ENCODE results near the gene B3GNT5. TPM values are rescaled to one million over a fixed set of nuclear protein-coding genes. Genes with fewer than 3 reads are reported as not detected.

Gene B3GNT5
- total RNA-seq, 2 donors from 2014 or later, result 10.5 to 18.0 TPM

GRCh38 chr3:183265834-183266417, 12.9 kb downstream of the B3GNT5 start:
- no peak for DNase-seq
- Histone ChIP-seq H3K4me3 (ENCODE audit: low read length) (peak overlapping the region; percentile 15), H3K27ac (ENCODE audit: low read depth, low read length) (peak overlapping the region; percentile 99), H3K36me3 (ENCODE audit: control insufficient read depth, insufficient read depth, low read length) (peaks cover 61% of the 10 kb centered on the region), H3K4me1 (ENCODE audit: control insufficient read depth, insufficient read depth, low read length) (peaks cover 33% of the 10 kb centered on the region), H3K27me3 (ENCODE audit: control insufficient read depth, insufficient read depth, low read length, poor library complexity, severe bottlenecking) (no peaks in the 10 kb centered on the region), H3K9me3 (ENCODE audit: control insufficient read depth, low read length) (no peaks in the 10 kb centered on the region), H3K9ac (ENCODE audit: extremely low read depth, low read length, poor library complexity, severe bottlenecking) (peak overlapping the region; percentile 7)
- Mint-ChIP-seq H3K27me3 (ENCODE audit: insufficient read depth) (no peaks in the 10 kb centered on the region), H3K4me3 (no peak overlapping the region), H3K4me1 (peaks cover 30% of the 10 kb centered on the region), H3K36me3 (ENCODE audit: low read depth) (peaks cover 26% of the 10 kb centered on the region), H3K27ac (no peak overlapping the region), H3K9me3 (no peaks in the 10 kb centered on the region)
- 60 to 63% methylated on average over 4 to 5 of the region's 5 CpGs for WGBS, 2 experiments (ENCODE audit: insufficient coverage in 1 of 2, insufficient read length in 1 of 2)
- TF ChIP-seq, protein P1, sequence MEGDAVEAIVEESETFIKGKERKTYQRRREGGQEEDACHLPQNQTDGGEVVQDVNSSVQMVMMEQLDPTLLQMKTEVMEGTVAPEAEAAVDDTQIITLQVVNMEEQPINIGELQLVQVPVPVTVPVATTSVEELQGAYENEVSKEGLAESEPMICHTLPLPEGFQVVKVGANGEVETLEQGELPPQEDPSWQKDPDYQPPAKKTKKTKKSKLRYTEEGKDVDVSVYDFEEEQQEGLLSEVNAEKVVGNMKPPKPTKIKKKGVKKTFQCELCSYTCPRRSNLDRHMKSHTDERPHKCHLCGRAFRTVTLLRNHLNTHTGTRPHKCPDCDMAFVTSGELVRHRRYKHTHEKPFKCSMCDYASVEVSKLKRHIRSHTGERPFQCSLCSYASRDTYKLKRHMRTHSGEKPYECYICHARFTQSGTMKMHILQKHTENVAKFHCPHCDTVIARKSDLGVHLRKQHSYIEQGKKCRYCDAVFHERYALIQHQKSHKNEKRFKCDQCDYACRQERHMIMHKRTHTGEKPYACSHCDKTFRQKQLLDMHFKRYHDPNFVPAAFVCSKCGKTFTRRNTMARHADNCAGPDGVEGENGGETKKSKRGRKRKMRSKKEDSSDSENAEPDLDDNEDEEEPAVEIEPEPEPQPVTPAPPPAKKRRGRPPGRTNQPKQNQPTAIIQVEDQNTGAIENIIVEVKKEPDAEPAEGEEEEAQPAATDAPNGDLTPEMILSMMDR (conservative IDR thresholded peaks at IDR 0.05), result no peak

DNA sequence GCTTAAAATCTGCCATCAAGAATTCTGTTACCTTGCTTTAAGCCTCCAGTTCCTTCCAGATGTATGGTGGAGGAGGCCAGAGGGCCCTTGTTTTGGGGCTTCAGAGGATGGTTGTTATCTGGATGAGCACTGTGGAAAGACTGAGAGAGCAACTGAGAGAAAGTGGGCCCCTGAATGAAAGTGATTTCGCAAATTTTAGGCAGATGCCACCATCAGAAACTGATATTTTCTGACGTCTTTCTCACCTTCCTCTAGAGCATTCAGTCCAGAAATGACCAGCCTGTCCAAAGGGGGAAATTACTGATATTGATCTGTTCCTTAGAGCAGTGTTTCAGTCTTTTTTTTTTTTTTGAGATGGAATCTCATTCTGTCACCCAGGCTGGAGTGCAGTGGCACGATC, 13.4 kb downstream of the B3GNT5 start:
- H3K27ac ChIP-seq (ENCODE audit: low read depth, low read length), result peak overlapping the region; percentile 99
- H3K4me1 Mint-ChIP-seq, result peaks cover 30% of the 10 kb centered on the region
- no peak overlapping the region for H3K4me3 Mint-ChIP-seq
- WGBS, 2 experiments (ENCODE audit: insufficient coverage in 1 of 2, insufficient read length in 1 of 2), result 84 to 100% methylated on average over 1 to 3 of the region's 3 CpGs
- H3K4me1 ChIP-seq (ENCODE audit: control insufficient read depth, insufficient read depth, low read length), result peaks cover 33% of the 10 kb centered on the region
- H3K9me3 ChIP-seq (ENCODE audit: control insufficient read depth, low read length), result no peaks in the 10 kb centered on the region
- H3K9ac ChIP-seq (ENCODE audit: extremely low read depth, low read length, poor library complexity, severe bottlenecking), result no peak overlapping the region
- H3K36me3 ChIP-seq (ENCODE audit: control insufficient read depth, insufficient read depth, low read length), result peaks cover 66% of the 10 kb centered on the region
- H3K27me3 ChIP-seq (ENCODE audit: control insufficient read depth, insufficient read depth, low read length, poor library complexity, severe bottlenecking), result no peaks in the 10 kb centered on the region
- TF ChIP-seq, protein P1 (conservative IDR thresholded peaks at IDR 0.05), result no peak
- no peak overlapping the region for H3K27ac Mint-ChIP-seq
- no peaks in the 10 kb centered on the region for H3K27me3 Mint-ChIP-seq (ENCODE audit: insufficient read depth)
- H3K36me3 Mint-ChIP-seq (ENCODE audit: low read depth), result peaks cover 29% of the 10 kb centered on the region
- DNase-seq, result no peak
- H3K4me3 ChIP-seq (ENCODE audit: low read length), result no peak overlapping the region
- no peaks in the 10 kb centered on the region for H3K9me3 Mint-ChIP-seq

DNA sequence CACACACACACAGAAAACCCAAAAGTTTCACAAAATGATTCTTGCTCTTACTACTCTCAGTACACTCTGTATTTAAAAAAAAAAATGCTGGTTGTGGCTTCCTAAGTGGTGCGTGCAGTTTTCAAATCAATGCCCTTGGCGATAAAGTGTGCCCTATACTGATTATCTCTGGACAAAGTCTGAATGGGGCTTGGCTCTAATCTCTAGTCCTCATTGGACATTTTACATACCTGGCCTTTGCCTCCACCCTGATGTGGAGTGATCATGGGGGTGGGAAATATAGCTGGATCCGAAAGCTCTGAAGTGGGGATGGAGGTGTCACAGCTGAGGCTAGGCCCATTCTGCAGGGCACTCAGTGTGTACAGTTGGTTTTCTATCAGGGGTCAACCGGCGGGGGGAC, 14.1 kb downstream of the B3GNT5 start:
- H3K27ac Mint-ChIP-seq, result no peak overlapping the region
- H3K27me3 ChIP-seq (ENCODE audit: control insufficient read depth, insufficient read depth, low read length, poor library complexity, severe bottlenecking), result no peaks in the 10 kb centered on the region
- peaks cover 73% of the 10 kb centered on the region for H3K36me3 ChIP-seq (ENCODE audit: control insufficient read depth, insufficient read depth, low read length)
- H3K9ac ChIP-seq (ENCODE audit: extremely low read depth, low read length, poor library complexity, severe bottlenecking), result no peak overlapping the region
- TF ChIP-seq, protein P1 (conservative IDR thresholded peaks at IDR 0.05), result no peak
- H3K4me1 ChIP-seq (ENCODE audit: control insufficient read depth, insufficient read depth, low read length), result peaks cover 33% of the 10 kb centered on the region
- H3K4me1 Mint-ChIP-seq, result peaks cover 30% of the 10 kb centered on the region
- no peaks in the 10 kb centered on the region for H3K9me3 Mint-ChIP-seq
- H3K4me3 ChIP-seq (ENCODE audit: low read length), result no peak overlapping the region
- no peaks in the 10 kb centered on the region for H3K27me3 Mint-ChIP-seq (ENCODE audit: insufficient read depth)
- no peak for DNase-seq
- H3K9me3 ChIP-seq (ENCODE audit: control insufficient read depth, low read length), result no peaks in the 10 kb centered on the region
- no peak overlapping the region for H3K27ac ChIP-seq (ENCODE audit: low read depth, low read length)
- H3K4me3 Mint-ChIP-seq, result no peak overlapping the region
- 96 to 100% methylated on average over 4 to 5 of the region's 5 CpGs for WGBS, 2 experiments (ENCODE audit: insufficient coverage in 1 of 2, insufficient read length in 1 of 2)
- H3K36me3 Mint-ChIP-seq (ENCODE audit: low read depth), result peaks cover 31% of the 10 kb centered on the region

Data from endodermal cell (in vitro differentiated cells).